Effector memory CD8-positive, alpha-beta T cell (primary cell): ENCODE data around the gene TMEM168.
"Not testable (repeated sequence)": the region's sequence is repeated elsewhere in the genome, so short reads cannot be mapped to it uniquely, and the experiment has no call there.

Source experiments
- ATAC-seq: fragments of 150-1000 bp; cut with Tn5 transposase; replicated peaks from 2 replicates; pipeline ENCODE4 v1.10.0; 2021; ENCODE audit warnings: mild to moderate bottlenecking, moderate library complexity
- DNase-seq, 3 experiments: peaks; one replicate each; pipeline ENCODE4 v3.0.0; 2021
- H3K27ac Mint-ChIP-seq, 2 donors: one replicate each; pipeline ENCODE4 v1.8.0; 2022; ENCODE audit warnings: mild to moderate bottlenecking in 2 of 2, mixed read lengths in 2 of 2, moderate library complexity in 2 of 2
- H3K27me3 Mint-ChIP-seq, 2 donors: one replicate each; pipeline ENCODE4 v1.8.0; 2022; ENCODE audit warnings: mixed read lengths in 2 of 2
- H3K36me3 Mint-ChIP-seq: one replicate; pipeline ENCODE4 v1.8.0; 2022; ENCODE audit warnings: mild to moderate bottlenecking, moderate library complexity, mixed read lengths; ENCODE audit not compliant: insufficient read depth
- H3K4me1 Mint-ChIP-seq, 2 donors: one replicate each; pipeline ENCODE4 v1.8.0; 2022; ENCODE audit warnings: low read depth in 2 of 2, mixed read lengths in 2 of 2
- H3K4me3 Mint-ChIP-seq, 2 donors: one replicate each; pipeline ENCODE4 v1.8.0; 2022; ENCODE audit warnings: mild to moderate bottlenecking in 2 of 2, mixed read lengths in 2 of 2, moderate library complexity in 2 of 2
- H3K9me3 Mint-ChIP-seq, 2 donors: one replicate each; pipeline ENCODE4 v1.8.0; 2022; ENCODE audit warnings: mixed read lengths in 2 of 2
- total RNA-seq, 9 experiments: gene quantifications; one replicate each; lab custom pipeline; 2026; lab: John Stamatoyannopoulos, UW

The TMEM168 gene, protein sequence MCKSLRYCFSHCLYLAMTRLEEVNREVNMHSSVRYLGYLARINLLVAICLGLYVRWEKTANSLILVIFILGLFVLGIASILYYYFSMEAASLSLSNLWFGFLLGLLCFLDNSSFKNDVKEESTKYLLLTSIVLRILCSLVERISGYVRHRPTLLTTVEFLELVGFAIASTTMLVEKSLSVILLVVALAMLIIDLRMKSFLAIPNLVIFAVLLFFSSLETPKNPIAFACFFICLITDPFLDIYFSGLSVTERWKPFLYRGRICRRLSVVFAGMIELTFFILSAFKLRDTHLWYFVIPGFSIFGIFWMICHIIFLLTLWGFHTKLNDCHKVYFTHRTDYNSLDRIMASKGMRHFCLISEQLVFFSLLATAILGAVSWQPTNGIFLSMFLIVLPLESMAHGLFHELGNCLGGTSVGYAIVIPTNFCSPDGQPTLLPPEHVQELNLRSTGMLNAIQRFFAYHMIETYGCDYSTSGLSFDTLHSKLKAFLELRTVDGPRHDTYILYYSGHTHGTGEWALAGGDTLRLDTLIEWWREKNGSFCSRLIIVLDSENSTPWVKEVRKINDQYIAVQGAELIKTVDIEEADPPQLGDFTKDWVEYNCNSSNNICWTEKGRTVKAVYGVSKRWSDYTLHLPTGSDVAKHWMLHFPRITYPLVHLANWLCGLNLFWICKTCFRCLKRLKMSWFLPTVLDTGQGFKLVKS
- 18.8 to 64.1 (median 32.9) reads per million in 9 experiments for total RNA-seq

- peak; percentile 87 for ATAC-seq
These were observed at the start of gene TMEM168 for GRCh38 chr7:112789817-112790585. Gene TMEM168 (minus strand): TSS chr7:112790393. CDS start chr7:112784825, 5,568 bp downstream.

DNA sequence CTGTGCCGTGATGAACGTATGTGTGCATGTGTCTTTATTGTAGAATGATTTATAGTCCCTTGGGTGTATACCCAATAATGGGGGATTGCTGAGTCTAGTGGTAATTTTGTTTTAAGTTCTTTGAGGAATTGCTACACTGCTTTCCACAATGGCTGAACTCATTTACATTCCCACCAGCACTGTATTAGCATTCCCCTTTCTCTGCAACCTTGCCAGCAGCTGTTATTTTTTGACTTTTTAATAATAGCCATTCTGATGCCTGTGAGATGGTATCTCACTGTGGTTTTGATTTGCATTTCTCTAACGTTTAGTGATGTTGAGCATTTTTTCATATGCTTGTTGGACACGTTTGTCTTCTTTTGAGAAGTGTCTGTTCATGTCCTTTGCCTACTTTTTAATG lies 45.7 kb upstream of the TMEM168 start:
- not testable (repeated sequence) for H3K27ac Mint-ChIP-seq, H3K36me3 Mint-ChIP-seq, DNase-seq, H3K9me3 Mint-ChIP-seq, ATAC-seq, H3K27me3 Mint-ChIP-seq, H3K4me1 Mint-ChIP-seq, H3K4me3 Mint-ChIP-seq

More at GRCh38 chr7:112789817-112790585, at the start of gene TMEM168:
- peak; percentile 78 to 83 (median 80) for DNase-seq
- Mint-ChIP-seq H3K4me1 (peaks cover 22 to 38% of the 10 kb centered on the region in 2 donors), H3K36me3 (peaks cover 23% of the 10 kb centered on the region), H3K27me3 (no peaks in the 10 kb centered on the region), H3K4me3 (peak within 1 kb of the TSS; percentile 87 to 96), H3K27ac (peak within 1 kb of the TSS; percentile 94 to 95), H3K9me3 (no peaks in the 10 kb centered on the region)

DNA sequence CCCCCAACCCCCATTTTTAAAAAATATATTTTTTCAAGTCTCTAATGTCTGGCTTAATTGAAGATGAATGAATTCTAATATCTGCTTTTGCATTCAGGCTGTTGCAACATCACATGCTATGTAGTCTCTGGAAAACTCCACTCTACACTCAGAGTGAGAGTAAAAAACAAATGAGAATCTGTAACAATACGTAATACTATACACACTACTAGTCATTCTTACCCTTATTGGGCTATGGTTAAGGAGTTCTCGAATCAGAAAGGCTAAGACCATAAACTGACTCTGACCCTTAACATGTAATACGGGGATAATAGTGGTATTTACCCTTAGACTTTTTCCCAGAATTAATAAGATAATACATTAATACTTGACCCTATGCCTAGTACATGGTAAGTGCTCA lies 42.9 kb upstream of the TMEM168 start:
- H3K36me3 Mint-ChIP-seq = peaks cover 5% of the 10 kb centered on the region
- H3K27me3 Mint-ChIP-seq = no peaks in the 10 kb centered on the region
- ATAC-seq (no peak), DNase-seq (no peak)
- no peak overlapping the region for H3K27ac Mint-ChIP-seq
- no peaks in the 10 kb centered on the region for H3K4me1 Mint-ChIP-seq
- H3K9me3 Mint-ChIP-seq = no peaks in the 10 kb centered on the region
- no peak overlapping the region for H3K4me3 Mint-ChIP-seq

DNA sequence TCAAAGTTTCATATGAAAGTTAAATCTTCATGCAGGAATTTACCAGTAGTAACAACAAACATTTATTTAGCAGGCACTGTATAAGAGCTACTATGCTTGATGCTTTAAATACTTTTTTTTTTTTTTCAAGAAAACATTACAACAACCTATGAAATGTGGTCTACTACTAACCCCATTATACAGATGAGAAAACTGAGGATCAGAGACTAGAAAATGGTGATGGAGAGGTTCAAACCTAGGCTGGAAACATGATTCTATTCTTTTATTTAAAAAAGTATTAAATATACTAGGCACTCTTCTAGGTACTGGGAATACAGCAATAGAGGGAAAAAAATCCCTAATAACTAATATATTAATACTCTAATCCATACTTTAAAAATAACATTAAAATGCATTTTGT lies 40.6 kb upstream of the TMEM168 start:
- ATAC-seq = no peak
- no peaks in the 10 kb centered on the region for H3K27me3 Mint-ChIP-seq
- H3K36me3 Mint-ChIP-seq = peaks cover 5% of the 10 kb centered on the region

GRCh38 chr7:112828696-112829095 lies 38.5 kb upstream of the TMEM168 start:
- no peak overlapping the region for H3K4me3 Mint-ChIP-seq
- H3K27me3 Mint-ChIP-seq = no peaks in the 10 kb centered on the region
- H3K4me1 Mint-ChIP-seq = no peaks in the 10 kb centered on the region
- H3K9me3 Mint-ChIP-seq = no peaks in the 10 kb centered on the region
- ATAC-seq (no peak), DNase-seq (no peak)
- H3K36me3 Mint-ChIP-seq = peaks cover 5% of the 10 kb centered on the region
- no peak overlapping the region for H3K27ac Mint-ChIP-seq

More for the DNA sequence above, 40.6 kb upstream of the TMEM168 start:
- Mint-ChIP-seq H3K27ac (no peak overlapping the region), H3K4me3 (no peak overlapping the region), H3K4me1 (no peaks in the 10 kb centered on the region), H3K9me3 (no peaks in the 10 kb centered on the region)
- DNase-seq = no peak

- H3K36me3 Mint-ChIP-seq = no peaks in the 10 kb centered on the region
- ATAC-seq (no peak), DNase-seq (no peak)
These were observed 31.2 kb upstream of the TMEM168 start for GRCh38 chr7:112821345-112821744.

DNA sequence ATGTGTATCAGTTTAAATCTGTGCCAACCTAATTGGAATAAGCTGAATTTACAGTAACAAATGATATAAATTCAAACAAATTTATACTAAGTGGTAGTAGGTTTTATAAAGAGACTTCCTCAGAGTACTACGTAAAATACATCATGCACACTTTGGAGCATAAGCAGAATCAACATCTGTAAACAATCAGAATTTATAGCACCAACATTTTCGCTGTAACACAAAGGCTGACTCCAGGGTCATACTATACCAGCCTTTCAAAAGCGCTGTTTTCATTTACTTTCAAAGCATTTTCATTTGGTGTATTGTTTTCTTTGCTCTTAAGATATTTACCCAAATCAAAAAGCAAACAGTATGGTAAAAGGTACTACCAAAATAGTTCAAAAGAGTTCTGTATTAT lies 29.3 kb upstream of the TMEM168 start:
- Mint-ChIP-seq H3K27ac (no peak overlapping the region), H3K36me3 (no peaks in the 10 kb centered on the region), H3K27me3 (no peaks in the 10 kb centered on the region), H3K9me3 (peaks cover 0 to 8% of the 10 kb centered on the region in 2 donors), H3K4me3 (no peak overlapping the region), H3K4me1 (no peaks in the 10 kb centered on the region)
- DNase-seq (no peak), ATAC-seq (no peak)

More at GRCh38 chr7:112821345-112821744, 31.2 kb upstream of the TMEM168 start:
- no peak overlapping the region for H3K4me3 Mint-ChIP-seq
- H3K27ac Mint-ChIP-seq = no peak overlapping the region
- no peaks in the 10 kb centered on the region for H3K27me3 Mint-ChIP-seq
- peaks cover 0 to 2% of the 10 kb centered on the region in 2 donors for H3K9me3 Mint-ChIP-seq
- no peaks in the 10 kb centered on the region for H3K4me1 Mint-ChIP-seq

DNA sequence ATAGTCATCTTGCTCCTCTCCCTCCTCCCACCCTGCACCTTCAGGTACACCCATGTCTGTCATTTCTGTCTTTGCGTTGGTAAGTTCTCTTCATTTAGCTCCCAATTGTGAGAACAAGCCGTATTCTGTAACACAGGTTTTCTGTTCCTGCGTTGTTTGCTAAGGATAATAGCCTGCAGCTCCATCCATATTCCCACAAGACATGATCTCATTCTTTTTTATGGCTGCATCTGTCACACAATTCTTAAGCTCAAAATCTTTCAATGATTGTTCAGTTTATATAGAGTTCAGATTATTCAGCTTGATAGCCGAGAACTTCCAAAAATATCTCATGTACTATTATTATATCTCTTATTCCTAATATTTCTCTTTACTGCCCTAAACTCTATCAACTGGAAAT lies 16.0 kb upstream of the TMEM168 start:
- H3K4me1 Mint-ChIP-seq = no peaks in the 10 kb centered on the region
- DNase-seq (no peak), ATAC-seq (no peak)
- no peaks in the 10 kb centered on the region for H3K27me3 Mint-ChIP-seq
- H3K9me3 Mint-ChIP-seq = peaks cover 0 to 3% of the 10 kb centered on the region in 2 donors
- no peak overlapping the region for H3K27ac Mint-ChIP-seq
- no peak overlapping the region for H3K4me3 Mint-ChIP-seq
- H3K36me3 Mint-ChIP-seq = no peaks in the 10 kb centered on the region

DNA sequence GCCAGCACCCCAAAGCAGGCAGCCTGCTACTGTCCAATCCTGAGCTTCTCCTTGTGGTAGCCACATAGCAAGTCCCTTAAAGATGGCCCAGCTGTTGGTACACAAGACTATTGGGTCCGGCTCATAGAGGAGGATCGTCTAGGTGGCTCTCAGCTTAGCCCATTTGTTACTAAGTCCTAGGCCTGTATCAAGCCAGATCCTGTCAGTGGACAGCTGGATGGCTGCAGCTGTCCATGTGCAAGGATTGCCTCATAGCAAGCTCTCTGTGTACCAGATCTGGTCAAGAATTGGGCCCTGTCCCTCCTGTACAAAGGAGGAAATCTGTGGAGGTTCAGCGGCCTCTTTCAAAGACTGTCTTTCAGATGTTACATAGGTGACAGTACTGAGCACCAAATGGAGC lies 12.2 kb upstream of the TMEM168 start:
- no peak overlapping the region for H3K4me3 Mint-ChIP-seq

GRCh38 chr7:112800486-112800885 lies 10.3 kb upstream of the TMEM168 start:
- no peaks in the 10 kb centered on the region for H3K27me3 Mint-ChIP-seq
- H3K27ac Mint-ChIP-seq = no peak overlapping the region
- ATAC-seq (no peak), DNase-seq (no peak)
- no peaks in the 10 kb centered on the region for H3K9me3 Mint-ChIP-seq
- H3K4me1 Mint-ChIP-seq = no peaks in the 10 kb centered on the region
- H3K36me3 Mint-ChIP-seq = no peaks in the 10 kb centered on the region
- H3K4me3 Mint-ChIP-seq = no peak overlapping the region

More for the DNA sequence above, 12.2 kb upstream of the TMEM168 start:
- no peak overlapping the region for H3K27ac Mint-ChIP-seq
- H3K9me3 Mint-ChIP-seq = no peaks in the 10 kb centered on the region
- no peaks in the 10 kb centered on the region for H3K27me3 Mint-ChIP-seq
- DNase-seq = no peak
- H3K36me3 Mint-ChIP-seq = no peaks in the 10 kb centered on the region
- no peak for ATAC-seq
- no peaks in the 10 kb centered on the region for H3K4me1 Mint-ChIP-seq

- H3K4me3 Mint-ChIP-seq = no peak overlapping the region
- H3K4me1 Mint-ChIP-seq = no peaks in the 10 kb centered on the region
- H3K36me3 Mint-ChIP-seq = no peaks in the 10 kb centered on the region
- ATAC-seq (no peak), DNase-seq (no peak)
- H3K27me3 Mint-ChIP-seq = no peaks in the 10 kb centered on the region
- no peaks in the 10 kb centered on the region for H3K9me3 Mint-ChIP-seq
- H3K27ac Mint-ChIP-seq = no peak overlapping the region
These were observed 9.4 kb upstream of the TMEM168 start for GRCh38 chr7:112799448-112800120.

GRCh38 chr7:112798274-112799159 lies 8.3 kb upstream of the TMEM168 start:
- peak overlapping the region in 1 of 2 donors; percentile 6 for H3K27ac Mint-ChIP-seq
- H3K9me3 Mint-ChIP-seq = no peaks in the 10 kb centered on the region

More at GRCh38 chr7:112798274-112799159, 8.3 kb upstream of the TMEM168 start:
- Mint-ChIP-seq H3K4me3 (no peak overlapping the region), H3K27me3 (no peaks in the 10 kb centered on the region), H3K4me1 (no peaks in the 10 kb centered on the region), H3K36me3 (no peaks in the 10 kb centered on the region)
- no peak for DNase-seq
- ATAC-seq = peak; percentile 54
